HG02885 (cell line): ENCODE measurements around the gene TRAF3.

Experiments used
- ATAC-seq: cut with Tn5 transposase; IDR thresholded peaks from one replicate; pipeline ENCODE4 v1.9.1; 2021; ENCODE audit warnings: mild to moderate bottlenecking; ENCODE audit not compliant: unreplicated experiment, poor library complexity

Gene TRAF3

GRCh38 chr14:102902523-102903247 is 125.4 kb downstream of the TRAF3 start:
- no peak for ATAC-seq

GRCh38 chr14:102903248-102903888 is 126.1 kb downstream of the TRAF3 start:
- ATAC-seq, result no peak

GRCh38 chr14:102903889-102904512 is 126.8 kb downstream of the TRAF3 start:
- no peak for ATAC-seq

- ATAC-seq, result no peak
These were observed 128.2 kb downstream of the TRAF3 start for GRCh38 chr14:102905116-102906108.

- no peak for ATAC-seq
These were observed 129.5 kb downstream of the TRAF3 start for GRCh38 chr14:102906616-102907302.

GRCh38 chr14:102907303-102907844 is 130.1 kb downstream of the TRAF3 start:
- ATAC-seq, result no peak

GRCh38 chr14:102907980-102908730 is 130.9 kb downstream of the TRAF3 start:
- no peak for ATAC-seq

GRCh38 chr14:102908766-102909455 is 131.7 kb downstream of the TRAF3 start:
- ATAC-seq, result no peak

- no peak for ATAC-seq
These were observed 132.2 kb downstream of the TRAF3 start for GRCh38 chr14:102909462-102909861.

- ATAC-seq, result no peak
These were observed 132.7 kb downstream of the TRAF3 start for GRCh38 chr14:102909911-102910310.

GRCh38 chr14:102910442-102910841 is 133.2 kb downstream of the TRAF3 start:
- ATAC-seq, result no peak

- no peak for ATAC-seq
These were observed 134.3 kb downstream of the TRAF3 start for GRCh38 chr14:102911541-102911951.

- no peak for ATAC-seq
These were observed 134.9 kb downstream of the TRAF3 start for GRCh38 chr14:102911991-102912761.

- no peak for ATAC-seq
These were observed 136.3 kb downstream of the TRAF3 start for GRCh38 chr14:102913341-102914211.

- ATAC-seq, result no peak
These were observed 137.4 kb downstream of the TRAF3 start for GRCh38 chr14:102914474-102915291.
